ENCODE measurements around the gene ZC3H18.
A peak's percentile ranks its signal among the peaks of the same experiment; 100 is the strongest.

The ZC3H18 gene

DNA sequence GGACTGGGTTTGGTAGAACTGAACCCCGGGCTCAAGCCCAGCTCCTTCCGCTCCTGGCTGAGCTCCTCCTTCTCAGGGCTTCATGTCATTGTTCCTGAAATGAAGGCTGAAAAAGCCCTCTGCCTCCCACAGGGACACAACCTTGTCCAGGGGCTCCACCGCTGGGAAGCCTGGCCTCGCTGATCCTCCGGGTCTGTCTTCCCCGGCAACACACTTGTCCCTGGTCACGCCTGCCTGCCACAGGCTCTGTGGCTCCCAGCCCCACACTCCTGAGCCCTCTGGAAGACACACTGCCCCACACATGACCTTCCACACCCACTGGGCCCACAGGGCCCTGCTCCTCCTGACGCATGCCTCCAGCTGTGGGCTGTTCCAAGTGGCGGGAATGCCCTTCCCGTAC, 18.0 kb upstream of the ZC3H18 start:
- DNase-seq = no peak

DNA sequence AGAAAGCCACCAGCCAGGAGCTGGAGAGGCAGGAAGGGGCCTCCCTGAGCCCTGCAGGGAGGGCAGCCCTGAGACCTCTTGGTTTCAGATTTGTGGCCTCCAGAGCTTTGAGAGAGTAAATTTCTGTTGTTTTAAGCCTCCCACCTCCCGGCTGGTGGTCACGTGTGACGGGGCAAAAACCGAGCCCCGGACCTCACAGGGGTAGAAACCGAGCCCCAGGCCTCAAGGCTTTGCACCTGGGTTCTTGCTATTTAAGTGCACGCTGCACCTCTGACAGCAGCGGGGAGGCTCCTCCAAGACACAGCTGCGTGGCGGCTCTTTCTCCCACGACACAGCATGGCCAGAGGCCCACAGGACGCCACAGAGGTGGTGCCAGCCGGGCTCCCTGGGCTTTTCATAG, 17.4 kb upstream of the ZC3H18 start:
- DNase-seq = no peak

DNA sequence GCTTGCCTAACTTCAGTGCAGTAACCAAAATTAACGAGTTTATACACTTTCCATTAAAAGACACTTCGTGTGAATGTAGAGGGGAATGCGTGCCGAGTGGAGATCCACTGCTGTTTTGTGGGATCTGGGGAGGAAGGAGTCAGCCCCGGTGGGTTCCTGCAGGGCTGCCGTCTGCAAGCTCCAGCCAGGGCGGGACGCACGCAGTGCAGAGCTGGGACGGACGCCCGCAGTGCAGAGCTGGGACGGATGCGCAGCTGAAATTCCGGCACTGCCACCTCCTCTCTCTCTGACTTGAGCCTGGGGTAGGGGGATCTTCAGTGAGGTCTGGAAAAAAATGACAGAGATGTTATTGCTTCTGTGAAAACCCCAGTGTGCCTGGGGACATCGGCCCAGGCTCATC, 16.5 kb upstream of the ZC3H18 start:
- DNase-seq = no peak

DNA sequence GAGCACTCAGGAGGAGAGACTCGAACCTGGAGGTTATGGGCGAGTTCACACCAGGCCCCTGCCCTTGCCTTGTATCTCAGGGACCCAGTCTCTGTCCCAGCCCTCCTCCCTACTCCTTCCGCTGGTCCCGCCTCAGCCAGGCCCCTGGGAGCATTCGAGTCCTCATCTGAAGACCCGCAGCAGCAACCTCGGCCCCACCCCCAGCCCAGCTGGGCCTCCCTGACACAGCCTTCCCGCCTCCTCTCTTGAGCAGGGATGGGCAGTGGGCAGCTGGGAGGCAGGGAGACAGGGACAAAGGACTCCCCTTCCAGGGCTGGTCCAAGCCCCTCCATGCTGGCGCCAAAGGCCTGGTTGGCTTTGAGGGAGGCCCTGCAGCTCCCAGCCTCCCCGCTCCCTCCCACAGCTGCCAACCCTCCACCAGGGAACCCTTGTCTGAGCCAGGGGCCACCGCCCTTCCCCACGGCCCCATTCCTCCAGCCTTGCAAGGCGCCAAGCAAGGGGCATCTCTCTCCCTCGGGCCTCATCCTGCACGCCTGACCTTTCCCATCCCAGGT, 15.4 kb upstream of the ZC3H18 start:
- DNase-seq = no peak

GRCh38 chr16:88556294-88556988, 13.8 kb upstream of the ZC3H18 start:
- no peak for DNase-seq

DNA sequence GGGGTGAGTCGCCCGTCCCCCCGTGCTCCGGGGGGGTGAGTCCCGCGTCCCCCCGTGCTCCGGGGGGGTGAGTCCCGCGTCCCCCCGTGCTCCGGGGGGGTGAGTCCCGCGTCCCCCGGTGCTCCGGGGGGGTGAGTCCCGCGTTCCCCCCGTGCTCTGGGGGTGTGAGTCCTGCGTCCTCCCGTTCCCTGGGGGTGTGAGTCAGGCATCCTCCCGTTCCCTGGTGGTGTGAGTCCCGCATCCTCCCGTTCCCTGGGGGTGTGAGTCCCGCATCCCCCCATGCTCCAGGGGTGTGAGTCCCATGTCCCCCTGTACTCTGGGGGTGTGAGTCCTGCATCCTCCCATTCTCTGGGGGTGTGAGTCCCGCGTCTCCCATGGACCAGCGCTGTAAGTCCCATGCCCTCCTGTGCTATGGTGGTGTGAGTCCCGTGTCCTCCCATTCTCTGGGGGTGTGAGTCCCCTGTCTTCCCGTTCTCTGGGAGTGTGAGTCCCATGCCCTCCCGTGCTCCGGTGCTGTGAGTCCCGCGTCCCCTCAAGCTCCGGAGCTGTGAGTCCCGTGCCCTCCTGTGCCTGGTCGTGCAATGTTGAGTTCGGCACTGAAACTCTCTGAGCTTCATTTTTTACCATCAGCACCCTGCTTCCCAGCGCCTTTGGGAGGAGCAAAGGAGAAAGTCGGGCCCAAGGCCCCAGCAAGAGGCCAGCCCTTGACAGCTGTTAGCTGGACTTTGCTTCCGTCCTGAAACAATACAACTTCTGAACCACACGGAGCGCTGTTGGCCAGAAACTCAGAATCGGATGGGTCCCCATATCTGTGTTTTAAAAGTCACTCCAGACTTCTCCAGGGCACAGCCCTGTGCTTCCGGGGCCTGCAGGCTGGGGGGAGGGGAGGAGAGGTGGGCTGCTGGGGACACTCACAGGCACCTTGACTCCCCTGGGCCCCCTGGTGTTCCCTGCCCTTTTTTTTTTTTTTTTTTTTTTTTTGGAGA, 11.5 kb upstream of the ZC3H18 start:
- DNase-seq = peak; percentile 14 to 22

DNA sequence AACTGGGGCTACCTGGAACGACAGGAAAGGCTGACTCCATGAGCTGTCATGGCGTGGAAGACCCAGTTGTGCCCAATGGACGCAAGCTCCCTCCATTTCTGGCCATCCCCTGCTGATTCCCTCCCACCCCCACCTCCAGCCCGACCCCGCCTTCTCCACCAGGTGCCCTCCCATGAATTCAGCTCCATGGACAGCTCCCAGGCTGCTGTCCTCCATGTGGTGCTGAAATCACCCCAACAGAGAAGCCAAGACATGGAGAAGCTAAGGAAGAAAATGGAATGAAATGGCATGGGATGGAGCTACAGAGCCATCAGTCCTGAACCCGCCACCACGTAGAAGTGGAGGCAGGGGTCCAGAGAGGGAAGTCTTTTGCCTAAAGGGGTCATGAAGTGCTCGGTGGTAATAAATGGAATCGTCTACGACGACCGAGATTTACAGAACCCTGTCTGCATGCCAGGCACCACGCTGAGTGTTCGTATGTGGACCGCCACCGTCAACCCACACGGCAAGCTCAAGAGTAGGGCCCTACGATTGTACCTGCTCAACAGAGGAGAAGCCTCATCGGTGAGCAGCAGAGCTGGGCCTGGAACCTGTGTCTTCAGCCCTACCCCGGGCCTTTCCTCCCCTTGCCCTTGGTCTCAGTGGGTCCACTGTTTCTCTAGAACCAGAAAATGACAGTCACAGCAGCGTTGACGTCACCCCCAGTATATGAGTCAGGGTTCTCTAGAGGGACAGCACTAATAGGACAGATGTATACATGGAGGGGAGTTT, 9.3 kb upstream of the ZC3H18 start:
- no peak for DNase-seq

- peak; percentile 55 to 69 for DNase-seq
These were observed 8.5 kb upstream of the ZC3H18 start for GRCh38 chr16:88561485-88562359.

- DNase-seq = no peak
These were observed 4.0 kb upstream of the ZC3H18 start for GRCh38 chr16:88566158-88566557.

GRCh38 chr16:88568710-88569613, 1.2 kb upstream of the ZC3H18 start:
- no peak for DNase-seq

GRCh38 chr16:88569614-88569984, 604 bp upstream of the ZC3H18 start:
- DNase-seq = no peak

GRCh38 chr16:88570691-88571092, 489 bp downstream of the ZC3H18 start:
- peak in 1 of 2 donors; percentile 51 for DNase-seq

DNA sequence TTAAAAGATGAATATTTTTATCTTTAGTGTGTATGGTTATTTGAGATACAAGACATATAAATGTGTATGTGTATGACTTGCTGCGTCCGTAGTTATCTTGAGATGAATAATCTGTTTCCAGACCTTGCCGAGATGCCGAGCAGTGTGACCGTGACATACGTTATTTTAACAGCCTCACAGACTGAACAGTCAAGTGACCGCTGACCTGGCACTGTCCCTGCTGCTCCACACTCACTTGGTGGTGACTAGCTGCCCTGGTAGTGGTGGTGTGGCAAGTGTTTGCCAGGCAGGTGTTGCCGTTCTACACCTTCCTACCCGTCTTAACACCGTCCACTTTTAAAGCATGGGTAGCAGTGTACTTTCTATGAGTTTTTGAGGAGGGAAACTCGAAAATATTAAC, 5.0 kb downstream of the ZC3H18 start:
- DNase-seq = no peak

DNA sequence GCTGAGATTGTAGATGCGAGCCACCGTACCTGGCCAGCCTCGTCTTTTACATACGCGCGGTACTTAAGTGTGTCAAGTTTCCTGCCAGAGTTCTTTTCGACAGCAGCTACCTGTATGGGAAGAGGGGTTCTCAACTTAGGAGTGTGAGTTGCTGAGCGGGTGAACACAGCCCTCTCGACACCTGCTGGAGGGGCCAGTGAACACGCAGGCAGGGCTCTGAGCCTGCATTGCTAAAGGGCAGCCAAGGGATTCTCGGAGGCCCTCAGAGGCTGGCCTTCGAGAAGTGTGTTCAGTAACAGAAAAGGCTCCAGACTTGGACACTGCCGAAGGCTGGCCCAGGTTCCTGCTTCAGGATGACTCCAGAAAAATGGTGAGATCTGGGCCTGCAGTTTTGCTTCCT, 6.1 kb downstream of the ZC3H18 start:
- DNase-seq = no peak

GRCh38 chr16:88577166-88577565, 7.0 kb downstream of the ZC3H18 start:
- no peak for DNase-seq

GRCh38 chr16:88578446-88579313, 8.5 kb downstream of the ZC3H18 start:
- DNase-seq = no peak

- no peak for DNase-seq
These were observed 10.2 kb downstream of the ZC3H18 start for GRCh38 chr16:88580371-88580770.

DNA sequence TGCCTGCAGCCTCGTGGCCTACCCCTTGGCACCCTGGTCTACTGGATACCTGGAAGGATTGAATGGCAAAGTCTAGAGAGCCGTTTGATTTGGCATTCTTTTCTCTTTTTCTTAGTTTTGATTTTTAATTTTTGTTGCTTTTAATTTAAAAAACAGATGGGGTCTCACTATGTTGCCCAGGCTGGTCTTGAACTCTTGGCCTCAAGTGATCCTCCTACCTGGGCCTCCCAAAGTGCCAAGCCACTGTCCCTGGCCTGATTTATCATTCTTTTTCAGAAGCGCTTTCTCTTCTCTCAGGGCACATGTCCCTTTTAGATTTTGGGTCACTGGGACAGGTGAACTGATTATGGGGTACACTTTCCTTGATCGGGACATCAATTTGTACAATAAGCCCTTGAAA, 10.8 kb downstream of the ZC3H18 start:
- no peak for DNase-seq

DNA sequence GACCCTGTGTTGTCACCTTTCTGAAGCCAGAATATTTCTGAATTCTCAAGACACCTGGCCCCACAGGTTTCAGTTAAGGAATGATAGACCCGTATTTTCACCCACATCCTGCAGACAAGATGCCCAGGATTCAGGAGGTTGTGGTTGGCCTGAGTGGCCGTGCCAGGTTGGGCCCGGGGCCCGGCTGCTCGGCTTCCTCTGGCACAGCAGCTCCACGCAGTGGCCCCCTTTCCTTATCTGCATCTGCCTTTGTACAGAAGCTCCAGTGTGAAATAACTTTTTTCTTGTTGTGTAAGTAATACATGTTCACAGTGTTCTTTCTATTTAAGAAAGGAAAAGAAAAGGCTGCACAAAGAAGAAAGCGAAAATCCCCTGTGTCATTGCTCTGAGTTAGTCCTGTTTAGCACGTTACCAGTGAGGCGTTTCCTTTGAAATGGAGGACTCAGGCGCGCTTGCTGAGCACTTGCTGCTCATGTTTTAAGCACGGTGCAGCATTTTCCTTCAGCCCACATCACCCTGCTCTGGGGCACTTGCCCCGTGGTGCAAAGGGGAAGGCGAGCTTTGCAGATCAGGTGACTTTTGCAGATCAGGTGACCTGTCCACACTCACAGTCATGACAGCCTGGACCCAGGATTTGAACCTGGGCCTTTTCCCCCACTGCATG, 12.8 kb downstream of the ZC3H18 start:
- DNase-seq = no peak
